ENCODE data around the gene HSPA1A. TPM values are rescaled to one million over a fixed set of nuclear protein-coding genes. Genes with fewer than 3 reads are reported as not detected.
A peak's percentile ranks its signal among the peaks of the same experiment; 100 is the strongest.
"Not testable (repeated sequence)": the region's sequence is repeated elsewhere in the genome, so short reads cannot be mapped to it uniquely, and the experiment has no call there.

Gene HSPA1A
- total RNA-seq, 6 experiments from 2014 or later: 78.5 to 102 (median 84.7) TPM

DNA sequence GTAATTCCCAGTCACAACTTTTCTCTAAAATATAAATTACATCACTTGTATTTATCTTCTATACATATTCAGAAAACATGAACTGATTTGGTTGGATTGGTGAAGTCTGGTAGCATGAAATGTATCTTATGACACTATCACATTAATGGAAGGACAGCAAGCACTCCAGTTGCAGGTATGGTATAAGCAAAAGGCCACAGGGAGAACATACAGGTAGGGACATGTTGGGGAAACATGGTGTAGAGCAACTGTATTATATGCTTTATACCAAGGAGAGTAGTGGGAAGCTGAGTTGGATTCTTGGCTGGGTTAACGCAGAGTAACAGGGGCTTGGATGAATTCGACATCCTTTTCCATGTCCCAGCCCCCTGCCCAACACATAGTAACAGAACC, 18.4 kb upstream of the HSPA1A start:
- Mint-ChIP-seq H3K36me3 (ENCODE audit: low read depth) (peaks cover 20% of the 10 kb centered on the region), H3K9me3 (no peaks in the 10 kb centered on the region), H3K27me3 (ENCODE audit: insufficient read depth) (peaks cover 5% of the 10 kb centered on the region; the same call in 1 of the 2 replicates), H3K4me1 (ENCODE audit: low read depth) (peaks cover 26% of the 10 kb centered on the region), H3K4me3 (no peak overlapping the region), H3K27ac (0 out of 2 replicates have a peak overlapping the region, but pooled peaks have one; percentile 7)
- TF ChIP-seq, protein P1, sequence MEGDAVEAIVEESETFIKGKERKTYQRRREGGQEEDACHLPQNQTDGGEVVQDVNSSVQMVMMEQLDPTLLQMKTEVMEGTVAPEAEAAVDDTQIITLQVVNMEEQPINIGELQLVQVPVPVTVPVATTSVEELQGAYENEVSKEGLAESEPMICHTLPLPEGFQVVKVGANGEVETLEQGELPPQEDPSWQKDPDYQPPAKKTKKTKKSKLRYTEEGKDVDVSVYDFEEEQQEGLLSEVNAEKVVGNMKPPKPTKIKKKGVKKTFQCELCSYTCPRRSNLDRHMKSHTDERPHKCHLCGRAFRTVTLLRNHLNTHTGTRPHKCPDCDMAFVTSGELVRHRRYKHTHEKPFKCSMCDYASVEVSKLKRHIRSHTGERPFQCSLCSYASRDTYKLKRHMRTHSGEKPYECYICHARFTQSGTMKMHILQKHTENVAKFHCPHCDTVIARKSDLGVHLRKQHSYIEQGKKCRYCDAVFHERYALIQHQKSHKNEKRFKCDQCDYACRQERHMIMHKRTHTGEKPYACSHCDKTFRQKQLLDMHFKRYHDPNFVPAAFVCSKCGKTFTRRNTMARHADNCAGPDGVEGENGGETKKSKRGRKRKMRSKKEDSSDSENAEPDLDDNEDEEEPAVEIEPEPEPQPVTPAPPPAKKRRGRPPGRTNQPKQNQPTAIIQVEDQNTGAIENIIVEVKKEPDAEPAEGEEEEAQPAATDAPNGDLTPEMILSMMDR (IDR thresholded peaks at IDR 0.05): no peak
- DNase-seq: no peak

DNA sequence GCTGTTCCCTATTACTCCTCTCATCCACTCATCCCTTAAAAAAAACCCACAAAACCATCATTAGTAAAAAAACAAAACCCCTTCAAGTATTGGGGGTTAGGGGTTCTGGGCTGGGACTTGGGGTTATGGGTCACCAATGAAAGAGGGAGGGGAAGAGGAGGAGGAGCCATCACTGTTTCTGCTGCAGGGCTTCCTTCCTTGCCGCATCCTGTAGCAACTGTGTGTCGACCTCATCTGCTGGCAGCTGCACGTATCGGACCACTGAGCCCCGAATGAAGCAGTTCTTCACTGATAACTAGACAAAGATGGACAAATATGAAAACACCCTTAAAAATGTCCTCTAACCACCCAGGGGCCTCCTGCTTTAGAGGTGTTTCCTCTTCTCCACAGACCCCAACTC, 17.8 kb upstream of the HSPA1A start:
- H3K9me3 Mint-ChIP-seq: no peaks in the 10 kb centered on the region
- H3K36me3 Mint-ChIP-seq (ENCODE audit: low read depth): peaks cover 14% of the 10 kb centered on the region
- no peak for DNase-seq
- H3K27me3 Mint-ChIP-seq (ENCODE audit: insufficient read depth): peaks cover 2% of the 10 kb centered on the region; the same call in 1 of the 2 replicates
- H3K27ac Mint-ChIP-seq: 0 out of 2 replicates have a peak overlapping the region, but pooled peaks have one; percentile 7
- TF ChIP-seq, protein P1 (IDR thresholded peaks at IDR 0.05): no peak
- H3K4me3 Mint-ChIP-seq: no peak overlapping the region
- peaks cover 20% of the 10 kb centered on the region for H3K4me1 Mint-ChIP-seq (ENCODE audit: low read depth)

DNA sequence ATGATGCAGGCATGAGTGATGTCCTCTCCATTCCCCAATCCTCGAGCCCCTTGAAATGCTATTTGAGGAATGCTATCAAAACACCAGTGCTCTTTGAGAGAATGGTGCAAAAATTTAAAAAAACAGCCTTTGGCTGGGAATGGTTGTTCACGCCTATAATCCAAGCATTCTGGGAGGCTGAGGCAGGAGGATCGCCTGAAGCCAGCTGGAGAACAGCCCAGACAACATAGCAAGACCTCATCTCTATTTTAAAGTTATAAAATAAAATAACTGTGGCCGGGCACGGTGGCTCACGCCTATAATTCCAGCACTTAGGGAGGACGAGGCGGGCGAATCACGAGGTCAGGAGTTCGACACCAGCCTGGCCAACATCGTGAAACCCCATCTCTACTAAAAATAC, 15.6 kb upstream of the HSPA1A start:
- Mint-ChIP-seq H3K9me3 (no peaks in the 10 kb centered on the region), H3K4me1 (ENCODE audit: low read depth) (no peaks in the 10 kb centered on the region), H3K4me3 (no peak overlapping the region), H3K36me3 (ENCODE audit: low read depth) (peaks cover 4% of the 10 kb centered on the region; the same call in 1 of the 2 replicates), H3K27ac (no peak overlapping the region), H3K27me3 (ENCODE audit: insufficient read depth) (no peaks in the 10 kb centered on the region)
- TF ChIP-seq, protein P1 (IDR thresholded peaks at IDR 0.05): no peak
- no peak for DNase-seq

DNA sequence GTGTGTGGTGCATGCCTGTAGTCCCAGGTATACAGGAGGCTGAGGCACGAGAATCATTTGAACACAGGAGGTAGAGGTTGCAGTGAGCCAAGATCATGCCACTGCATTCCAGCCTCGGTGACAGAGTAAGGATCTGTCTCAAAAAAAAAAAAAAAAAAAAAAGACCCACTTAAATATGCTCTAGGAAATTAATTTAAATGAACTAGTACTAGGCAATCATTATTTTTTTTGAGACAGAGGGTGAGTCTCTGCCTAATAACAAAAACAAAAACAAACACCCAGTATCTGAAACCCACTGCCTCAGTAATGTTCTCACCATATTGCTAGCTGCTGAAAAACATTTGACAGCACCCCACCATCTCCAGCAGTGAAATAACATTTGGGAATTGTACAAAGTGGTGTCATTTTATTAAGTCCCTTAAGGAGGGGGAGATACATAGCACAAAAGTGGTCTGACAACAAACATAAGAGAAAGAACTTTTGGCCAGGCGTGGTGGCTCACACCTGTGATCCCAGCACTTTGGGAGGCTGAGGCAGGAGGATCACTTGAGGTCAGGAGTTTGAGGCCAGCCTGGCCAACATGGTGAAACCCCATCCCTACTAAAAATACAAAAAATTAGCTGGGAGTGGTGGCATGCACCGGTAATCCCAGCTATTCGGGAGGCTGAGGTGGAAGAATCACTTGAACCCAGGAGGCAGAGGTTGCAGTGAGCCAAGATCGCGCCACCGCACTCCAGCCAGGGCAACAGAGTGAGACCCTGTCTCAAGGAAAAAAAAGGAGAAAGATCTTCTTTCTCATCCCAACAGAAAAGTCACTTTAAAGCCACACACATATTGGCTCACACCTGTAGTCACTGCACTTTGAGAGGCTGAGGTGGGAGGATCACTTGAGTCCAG, 14.1 kb upstream of the HSPA1A start:
- not testable (repeated sequence) for H3K4me3 Mint-ChIP-seq; H3K27ac Mint-ChIP-seq; H3K9me3 Mint-ChIP-seq; H3K4me1 Mint-ChIP-seq (ENCODE audit: low read depth); H3K27me3 Mint-ChIP-seq (ENCODE audit: insufficient read depth); H3K36me3 Mint-ChIP-seq (ENCODE audit: low read depth); DNase-seq

DNA sequence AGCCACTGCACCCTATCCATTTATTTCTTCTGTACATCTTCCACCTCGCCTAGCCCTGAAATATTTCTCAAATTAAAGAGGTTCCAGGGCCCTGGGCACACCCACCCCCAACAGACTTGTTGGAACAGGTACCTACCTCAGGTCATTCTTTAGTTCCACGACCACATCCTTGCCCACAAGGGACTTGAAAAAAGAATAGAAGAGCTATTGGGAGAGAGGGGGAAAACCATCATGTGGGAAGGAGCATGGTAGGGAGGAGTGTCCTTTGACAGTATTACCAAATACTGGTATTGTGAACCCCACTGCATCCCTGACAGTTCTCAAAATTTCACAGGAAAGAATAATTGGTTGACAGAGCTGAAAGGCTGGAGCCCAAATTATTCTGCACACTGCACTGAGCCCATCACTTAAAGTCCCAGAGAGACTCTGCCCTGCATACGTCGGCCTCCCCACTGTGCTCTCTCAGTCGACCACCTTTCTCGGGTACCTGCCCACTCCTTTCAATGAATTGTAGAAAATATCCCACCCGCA, 9.3 kb upstream of the HSPA1A start:
- TF ChIP-seq, protein P1 (IDR thresholded peaks at IDR 0.05): no peak
- H3K27ac Mint-ChIP-seq: peak overlapping the region; percentile 81
- H3K4me1 Mint-ChIP-seq (ENCODE audit: low read depth): peaks cover 16% of the 10 kb centered on the region
- no peaks in the 10 kb centered on the region; the same call in 1 of the 2 replicates for H3K27me3 Mint-ChIP-seq (ENCODE audit: insufficient read depth)
- H3K36me3 Mint-ChIP-seq (ENCODE audit: low read depth): no peaks in the 10 kb centered on the region; the same call in 1 of the 2 replicates
- peak overlapping the region; percentile 94 for H3K4me3 Mint-ChIP-seq
- DNase-seq: no peak
- H3K9me3 Mint-ChIP-seq: no peaks in the 10 kb centered on the region

All from HFFc6 (cell line).